ENCODE data around the gene EIF3I. TPM values are rescaled to one million over a fixed set of nuclear protein-coding genes. Genes with fewer than 3 reads are reported as not detected.

EIF3I gene
- total and polyA plus RNA-seq, 2 of the 13 experiments (the other 11 are each of a cell fraction or from before 2014, with no cell fraction given): 210 to 223 TPM

DNA sequence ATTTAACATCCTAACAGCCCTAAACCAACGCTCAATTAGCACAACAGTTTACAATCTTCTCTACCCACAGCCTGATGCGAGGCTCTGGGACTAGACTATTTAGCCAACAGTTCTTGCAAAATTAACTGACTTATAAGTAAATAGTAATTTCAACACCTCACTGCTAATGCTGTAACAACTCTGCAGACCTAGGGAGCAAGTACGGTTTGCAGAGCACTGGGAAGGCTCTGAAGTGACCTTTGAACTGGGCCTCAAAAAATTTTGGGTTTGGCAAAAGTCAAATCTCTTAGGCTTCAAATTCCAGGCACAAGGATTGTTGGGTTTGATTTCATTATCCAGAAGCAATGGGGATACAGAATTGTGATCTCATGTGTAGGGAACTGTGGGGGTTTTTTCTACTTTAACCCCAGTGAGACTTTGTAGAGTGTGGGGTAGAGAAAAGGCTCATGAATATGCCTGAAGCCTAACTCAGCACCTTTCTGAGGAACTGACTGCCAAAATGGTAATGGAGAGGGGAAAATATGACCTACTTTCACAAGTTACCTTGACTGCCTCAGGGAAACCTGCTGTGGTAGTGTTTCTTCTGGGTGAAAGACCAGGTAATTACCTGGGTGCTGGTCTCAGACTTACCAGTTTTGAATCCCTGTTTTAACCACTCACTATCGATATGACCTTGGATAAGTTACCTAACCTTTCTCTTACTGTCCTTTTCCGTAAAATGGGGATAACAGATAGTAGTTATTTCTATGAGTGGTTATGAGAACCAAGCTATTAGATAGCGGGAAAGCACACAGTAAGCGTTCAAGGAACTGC, 43.6 kb upstream of the EIF3I start (continued):
- TF ChIP-seq NR2F6 (IDR thresholded peaks at IDR 0.05) (peak; percentile 57; the same call in 1 of the 2 replicates), NR2F6 (CRISPR knock-in tag; IDR thresholded peaks at IDR 0.05) (peak; percentile 63), KDM6A (CRISPR knock-in tag; IDR thresholded peaks at IDR 0.05; ENCODE audit: low read depth) (peak; percentile 72; the same call in 1 of the 2 replicates), CBFB (CRISPR knock-in tag; IDR thresholded peaks at IDR 0.05) (no peak), FOXA1 (IDR thresholded peaks at IDR 0.05) (no peak), FOXA1 (CRISPR knock-in tag; IDR thresholded peaks at IDR 0.05) (peak; percentile 91), SMC3 (IDR thresholded peaks at IDR 0.05; ENCODE audit: low read length) (peak; percentile 30; the same call in 1 of the 2 replicates), ZNF234 (CRISPR knock-in tag; conservative IDR thresholded peaks at IDR 0.05) (no peak), HNF4A (CRISPR knock-in tag; IDR thresholded peaks at IDR 0.05) (peak; percentile 93), STAG1 (CRISPR knock-in tag; IDR thresholded peaks at IDR 0.05) (no peak), ZFP62 (CRISPR knock-in tag; IDR thresholded peaks at IDR 0.05) (no peak), SALL1 (CRISPR knock-in tag; IDR thresholded peaks at IDR 0.05) (peak; percentile 41; the same call in 1 of the 2 replicates), ZNF773 (CRISPR knock-in tag; IDR thresholded peaks at IDR 0.05; ENCODE audit: borderline replicate concordance) (no peak), ARID2 (CRISPR knock-in tag; IDR thresholded peaks at IDR 0.05; ENCODE audit: borderline replicate concordance) (no peak), CENPT (CRISPR knock-in tag; IDR thresholded peaks at IDR 0.05; ENCODE audit: low read depth) (no peak), ZNF230 (CRISPR knock-in tag; IDR thresholded peaks at IDR 0.05) (no peak)
- TF ChIP-seq, protein P1, sequence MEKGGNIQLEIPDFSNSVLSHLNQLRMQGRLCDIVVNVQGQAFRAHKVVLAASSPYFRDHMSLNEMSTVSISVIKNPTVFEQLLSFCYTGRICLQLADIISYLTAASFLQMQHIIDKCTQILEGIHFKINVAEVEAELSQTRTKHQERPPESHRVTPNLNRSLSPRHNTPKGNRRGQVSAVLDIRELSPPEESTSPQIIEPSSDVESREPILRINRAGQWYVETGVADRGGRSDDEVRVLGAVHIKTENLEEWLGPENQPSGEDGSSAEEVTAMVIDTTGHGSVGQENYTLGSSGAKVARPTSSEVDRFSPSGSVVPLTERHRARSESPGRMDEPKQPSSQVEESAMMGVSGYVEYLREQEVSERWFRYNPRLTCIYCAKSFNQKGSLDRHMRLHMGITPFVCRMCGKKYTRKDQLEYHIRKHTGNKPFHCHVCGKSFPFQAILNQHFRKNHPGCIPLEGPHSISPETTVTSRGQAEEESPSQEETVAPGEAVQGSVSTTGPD (CRISPR knock-in tag; IDR thresholded peaks at IDR 0.05): peak; percentile 15; the same call in 1 of the 2 replicates
- TF ChIP-seq, protein P2, sequence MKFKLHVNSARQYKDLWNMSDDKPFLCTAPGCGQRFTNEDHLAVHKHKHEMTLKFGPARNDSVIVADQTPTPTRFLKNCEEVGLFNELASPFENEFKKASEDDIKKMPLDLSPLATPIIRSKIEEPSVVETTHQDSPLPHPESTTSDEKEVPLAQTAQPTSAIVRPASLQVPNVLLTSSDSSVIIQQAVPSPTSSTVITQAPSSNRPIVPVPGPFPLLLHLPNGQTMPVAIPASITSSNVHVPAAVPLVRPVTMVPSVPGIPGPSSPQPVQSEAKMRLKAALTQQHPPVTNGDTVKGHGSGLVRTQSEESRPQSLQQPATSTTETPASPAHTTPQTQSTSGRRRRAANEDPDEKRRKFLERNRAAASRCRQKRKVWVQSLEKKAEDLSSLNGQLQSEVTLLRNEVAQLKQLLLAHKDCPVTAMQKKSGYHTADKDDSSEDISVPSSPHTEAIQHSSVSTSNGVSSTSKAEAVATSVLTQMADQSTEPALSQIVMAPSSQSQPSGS (CRISPR knock-in tag; IDR thresholded peaks at IDR 0.05): 0 out of 2 replicates have a peak, but pooled peaks have one; percentile 63
- TF ChIP-seq, protein P3, sequence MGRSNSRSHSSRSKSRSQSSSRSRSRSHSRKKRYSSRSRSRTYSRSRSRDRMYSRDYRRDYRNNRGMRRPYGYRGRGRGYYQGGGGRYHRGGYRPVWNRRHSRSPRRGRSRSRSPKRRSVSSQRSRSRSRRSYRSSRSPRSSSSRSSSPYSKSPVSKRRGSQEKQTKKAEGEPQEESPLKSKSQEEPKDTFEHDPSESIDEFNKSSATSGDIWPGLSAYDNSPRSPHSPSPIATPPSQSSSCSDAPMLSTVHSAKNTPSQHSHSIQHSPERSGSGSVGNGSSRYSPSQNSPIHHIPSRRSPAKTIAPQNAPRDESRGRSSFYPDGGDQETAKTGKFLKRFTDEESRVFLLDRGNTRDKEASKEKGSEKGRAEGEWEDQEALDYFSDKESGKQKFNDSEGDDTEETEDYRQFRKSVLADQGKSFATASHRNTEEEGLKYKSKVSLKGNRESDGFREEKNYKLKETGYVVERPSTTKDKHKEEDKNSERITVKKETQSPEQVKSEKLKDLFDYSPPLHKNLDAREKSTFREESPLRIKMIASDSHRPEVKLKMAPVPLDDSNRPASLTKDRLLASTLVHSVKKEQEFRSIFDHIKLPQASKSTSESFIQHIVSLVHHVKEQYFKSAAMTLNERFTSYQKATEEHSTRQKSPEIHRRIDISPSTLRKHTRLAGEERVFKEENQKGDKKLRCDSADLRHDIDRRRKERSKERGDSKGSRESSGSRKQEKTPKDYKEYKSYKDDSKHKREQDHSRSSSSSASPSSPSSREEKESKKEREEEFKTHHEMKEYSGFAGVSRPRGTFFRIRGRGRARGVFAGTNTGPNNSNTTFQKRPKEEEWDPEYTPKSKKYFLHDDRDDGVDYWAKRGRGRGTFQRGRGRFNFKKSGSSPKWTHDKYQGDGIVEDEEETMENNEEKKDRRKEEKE (IDR thresholded peaks at IDR 0.05): no peak
- TF ChIP-seq, protein P4, sequence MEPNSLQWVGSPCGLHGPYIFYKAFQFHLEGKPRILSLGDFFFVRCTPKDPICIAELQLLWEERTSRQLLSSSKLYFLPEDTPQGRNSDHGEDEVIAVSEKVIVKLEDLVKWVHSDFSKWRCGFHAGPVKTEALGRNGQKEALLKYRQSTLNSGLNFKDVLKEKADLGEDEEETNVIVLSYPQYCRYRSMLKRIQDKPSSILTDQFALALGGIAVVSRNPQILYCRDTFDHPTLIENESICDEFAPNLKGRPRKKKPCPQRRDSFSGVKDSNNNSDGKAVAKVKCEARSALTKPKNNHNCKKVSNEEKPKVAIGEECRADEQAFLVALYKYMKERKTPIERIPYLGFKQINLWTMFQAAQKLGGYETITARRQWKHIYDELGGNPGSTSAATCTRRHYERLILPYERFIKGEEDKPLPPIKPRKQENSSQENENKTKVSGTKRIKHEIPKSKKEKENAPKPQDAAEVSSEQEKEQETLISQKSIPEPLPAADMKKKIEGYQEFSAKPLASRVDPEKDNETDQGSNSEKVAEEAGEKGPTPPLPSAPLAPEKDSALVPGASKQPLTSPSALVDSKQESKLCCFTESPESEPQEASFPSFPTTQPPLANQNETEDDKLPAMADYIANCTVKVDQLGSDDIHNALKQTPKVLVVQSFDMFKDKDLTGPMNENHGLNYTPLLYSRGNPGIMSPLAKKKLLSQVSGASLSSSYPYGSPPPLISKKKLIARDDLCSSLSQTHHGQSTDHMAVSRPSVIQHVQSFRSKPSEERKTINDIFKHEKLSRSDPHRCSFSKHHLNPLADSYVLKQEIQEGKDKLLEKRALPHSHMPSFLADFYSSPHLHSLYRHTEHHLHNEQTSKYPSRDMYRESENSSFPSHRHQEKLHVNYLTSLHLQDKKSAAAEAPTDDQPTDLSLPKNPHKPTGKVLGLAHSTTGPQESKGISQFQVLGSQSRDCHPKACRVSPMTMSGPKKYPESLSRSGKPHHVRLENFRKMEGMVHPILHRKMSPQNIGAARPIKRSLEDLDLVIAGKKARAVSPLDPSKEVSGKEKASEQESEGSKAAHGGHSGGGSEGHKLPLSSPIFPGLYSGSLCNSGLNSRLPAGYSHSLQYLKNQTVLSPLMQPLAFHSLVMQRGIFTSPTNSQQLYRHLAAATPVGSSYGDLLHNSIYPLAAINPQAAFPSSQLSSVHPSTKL (CRISPR knock-in tag; IDR thresholded peaks at IDR 0.05): peak; percentile 71

Measured in HepG2 (cell line).